Stimulated activated CD8-positive, alpha-beta memory T cell treated with anti-CD3 and anti-CD28 coated beads, Interleukin-15, amount 100 ng/mL, for 48 hours (primary cell): ENCODE results near the gene LRRC14B.

ENCODE experiments used
- DNase-seq, 2 donors: peaks; one replicate each; pipeline ENCODE4 v3.0.0-alpha.2; 2020; ENCODE audit warnings: low read depth in 2 of 2

Gene LRRC14B

DNA sequence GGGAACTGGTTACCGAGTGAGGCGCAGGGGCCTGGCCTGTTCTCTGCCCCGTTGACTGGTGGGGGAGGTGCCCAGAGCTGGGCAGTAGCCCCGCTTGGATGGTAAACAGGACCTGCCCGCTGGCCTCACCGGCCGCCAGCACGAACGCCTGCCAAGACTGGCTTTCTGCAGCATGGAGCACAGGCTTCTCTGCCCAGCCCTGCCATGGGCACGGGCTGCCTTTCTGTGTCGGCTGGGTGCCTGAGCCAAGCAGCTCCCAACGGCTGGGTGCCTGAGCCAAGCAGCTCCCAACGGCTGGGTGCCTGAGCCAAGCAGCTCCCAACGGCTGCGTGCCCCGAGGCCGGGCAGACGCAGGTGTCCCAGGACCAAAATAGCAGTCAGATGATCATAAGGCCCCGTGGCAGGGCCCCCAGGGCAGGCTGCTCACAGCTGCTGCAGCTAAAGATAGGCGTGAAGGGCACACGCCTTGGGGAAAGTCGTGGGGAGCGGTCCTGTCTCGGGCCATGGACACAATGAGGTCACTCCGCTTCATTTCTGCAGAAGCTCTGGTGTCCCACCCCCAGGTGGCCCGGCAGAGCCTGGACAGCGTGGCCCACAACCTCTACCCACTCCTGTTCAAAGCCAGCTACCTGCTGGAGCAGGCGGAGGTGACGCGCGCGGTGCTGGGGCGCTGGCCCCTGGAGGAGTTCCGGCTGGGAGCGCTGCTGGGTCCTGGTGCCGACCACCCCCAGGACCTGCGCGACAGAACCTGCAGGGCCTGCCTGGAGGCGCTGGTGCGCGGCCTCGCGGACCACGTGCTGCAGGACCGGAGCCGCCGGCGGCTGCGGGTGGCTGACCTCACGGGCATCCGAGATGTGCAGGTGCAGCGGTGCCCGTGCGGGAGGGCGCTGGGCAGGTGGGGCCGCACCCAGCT lies at the start of gene LRRC14B:
Gene LRRC14B, plus strand, starts transcription at position 460 of the 913 bp plus-strand sequence. Its CDS starts 44 bp downstream, at position 504.
- DNase-seq: no peak

DNA sequence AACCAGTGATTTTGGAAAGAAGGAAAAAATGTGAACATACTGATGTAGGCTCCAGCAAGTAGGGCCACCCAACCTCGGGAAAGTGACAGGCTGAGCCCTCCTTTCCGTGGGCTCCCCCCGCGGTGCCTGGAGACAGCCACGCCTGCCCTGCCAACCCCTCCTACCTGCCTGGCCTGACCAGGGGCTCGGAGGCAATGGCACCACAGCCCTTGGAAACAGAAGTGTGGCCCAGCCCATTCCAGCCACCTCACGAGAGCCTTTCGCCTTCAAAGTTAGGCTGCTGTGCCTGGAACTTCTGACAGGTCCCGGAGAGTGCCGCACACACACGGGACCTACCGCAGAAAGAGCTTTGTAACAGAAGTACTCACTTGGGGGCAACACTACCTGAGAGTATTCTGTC lies 49.5 kb upstream of the LRRC14B start:
- DNase-seq: no peak

DNA sequence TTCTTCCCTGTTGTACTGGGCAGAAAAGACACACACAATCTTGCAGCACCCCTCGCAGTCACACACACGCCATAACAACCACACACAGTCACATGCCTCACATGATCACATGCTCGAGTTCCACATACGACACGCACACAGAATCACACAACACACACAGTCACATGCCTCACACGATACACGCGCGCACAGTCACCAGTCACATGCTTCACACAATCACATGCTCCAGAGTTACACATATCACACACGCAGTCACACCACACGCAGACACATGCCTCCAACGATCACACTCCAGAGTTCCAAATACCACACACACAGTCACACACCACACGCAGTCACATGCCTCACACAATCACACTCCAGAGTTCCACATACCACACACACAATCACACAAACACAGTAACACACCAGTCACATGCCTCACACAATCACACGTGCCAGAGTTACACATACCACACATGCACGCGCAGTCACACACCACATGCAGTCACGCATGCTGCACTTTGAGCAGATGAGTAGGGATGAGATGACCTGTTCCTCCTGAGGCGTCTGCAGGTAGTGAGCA lies 49.0 kb upstream of the LRRC14B start:
- no peak for DNase-seq

DNA sequence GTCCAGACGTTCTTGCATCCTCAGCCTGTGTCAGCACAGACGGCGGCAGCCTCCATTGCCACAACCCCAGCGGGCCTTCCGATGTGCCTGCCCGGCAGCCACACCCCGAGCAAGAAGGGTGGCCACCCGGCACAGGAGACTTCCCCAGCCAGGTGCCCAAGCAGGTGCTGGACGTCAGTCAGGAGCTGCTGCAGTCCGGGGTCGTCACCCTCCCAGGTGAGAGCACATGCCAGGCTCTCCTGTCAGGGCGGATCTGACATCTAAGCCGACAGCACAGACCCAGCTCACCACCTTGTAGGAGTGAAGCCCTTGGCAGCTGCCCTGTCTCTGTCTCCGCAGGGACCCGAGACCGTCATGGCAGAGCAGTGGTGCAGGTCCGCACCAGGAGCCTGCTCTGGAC lies 48.3 kb upstream of the LRRC14B start:
- DNase-seq: no peak

DNA sequence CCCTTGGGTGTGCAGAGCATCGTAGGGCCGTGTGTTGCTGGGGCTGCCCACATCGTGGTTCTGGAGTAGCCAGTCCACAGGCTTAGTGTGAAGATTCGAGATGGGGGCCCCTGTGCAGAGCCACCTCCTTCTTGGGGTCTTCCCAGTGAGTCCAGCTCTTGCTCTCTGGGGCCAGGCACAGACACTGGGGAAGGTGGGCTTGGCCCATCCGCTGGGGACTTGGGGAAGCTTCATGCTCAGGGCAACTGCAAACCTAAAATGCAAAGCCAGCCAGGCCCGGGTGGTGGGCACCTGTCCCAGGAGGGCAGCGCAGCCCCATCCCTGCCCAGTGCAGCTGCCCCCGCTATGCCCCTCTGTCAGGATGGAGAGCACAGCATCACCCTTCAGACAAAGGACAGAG lies 46.4 kb upstream of the LRRC14B start:
- DNase-seq: no peak

DNA sequence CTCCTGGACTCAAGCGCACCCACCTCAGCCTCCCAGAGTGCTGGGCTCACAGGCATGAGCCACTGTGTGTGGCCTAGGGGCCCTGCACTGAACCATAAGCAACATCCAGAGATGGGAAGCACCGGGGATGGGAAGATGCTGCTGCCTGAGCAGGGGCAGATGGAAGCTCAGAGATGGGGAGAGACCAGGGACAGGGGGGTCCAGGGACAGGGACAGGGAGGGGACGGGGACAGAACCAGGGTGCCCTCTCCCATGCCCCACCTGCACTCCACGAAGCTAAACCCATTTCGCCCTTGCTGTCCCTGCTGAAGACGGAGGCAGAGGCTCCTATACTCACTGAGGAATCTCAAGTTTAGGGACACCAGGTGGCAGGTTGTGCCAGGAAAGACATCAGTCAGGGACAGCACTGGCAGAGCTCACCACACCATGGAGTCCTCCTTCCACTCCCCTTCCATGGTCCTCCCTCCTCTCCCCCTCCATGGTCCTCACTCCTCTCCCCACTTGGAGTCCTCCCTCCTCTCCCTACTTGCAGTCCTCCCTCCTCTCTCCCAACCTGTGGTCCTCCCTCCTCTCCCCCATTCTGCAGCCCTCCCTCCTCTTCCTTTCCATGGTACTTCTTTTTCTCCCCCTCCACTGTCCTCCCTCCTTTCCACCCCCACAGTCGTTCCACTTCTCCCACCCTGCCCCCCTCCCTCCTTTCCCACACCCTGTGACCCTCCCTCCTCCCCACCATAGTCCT lies 45.5 kb upstream of the LRRC14B start:
- DNase-seq: no peak

DNA sequence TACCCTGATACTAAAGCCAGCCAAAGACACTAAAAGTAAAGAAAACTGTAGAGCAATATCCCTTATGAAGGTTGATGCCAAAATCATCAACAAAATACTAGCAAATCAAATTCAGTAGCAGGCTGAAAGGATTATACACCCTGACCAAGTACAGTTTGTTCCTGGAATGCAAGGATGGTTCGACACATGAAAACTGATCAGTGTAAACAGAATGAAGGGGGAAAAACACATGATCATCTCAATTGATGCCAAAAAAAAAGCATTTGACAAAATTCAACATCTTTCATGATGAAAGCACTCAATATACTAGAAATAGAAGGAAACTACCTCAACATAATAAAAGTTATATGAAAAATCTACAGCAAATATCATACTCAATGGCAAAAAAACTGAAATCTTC lies 43.5 kb upstream of the LRRC14B start:
- DNase-seq: no peak

DNA sequence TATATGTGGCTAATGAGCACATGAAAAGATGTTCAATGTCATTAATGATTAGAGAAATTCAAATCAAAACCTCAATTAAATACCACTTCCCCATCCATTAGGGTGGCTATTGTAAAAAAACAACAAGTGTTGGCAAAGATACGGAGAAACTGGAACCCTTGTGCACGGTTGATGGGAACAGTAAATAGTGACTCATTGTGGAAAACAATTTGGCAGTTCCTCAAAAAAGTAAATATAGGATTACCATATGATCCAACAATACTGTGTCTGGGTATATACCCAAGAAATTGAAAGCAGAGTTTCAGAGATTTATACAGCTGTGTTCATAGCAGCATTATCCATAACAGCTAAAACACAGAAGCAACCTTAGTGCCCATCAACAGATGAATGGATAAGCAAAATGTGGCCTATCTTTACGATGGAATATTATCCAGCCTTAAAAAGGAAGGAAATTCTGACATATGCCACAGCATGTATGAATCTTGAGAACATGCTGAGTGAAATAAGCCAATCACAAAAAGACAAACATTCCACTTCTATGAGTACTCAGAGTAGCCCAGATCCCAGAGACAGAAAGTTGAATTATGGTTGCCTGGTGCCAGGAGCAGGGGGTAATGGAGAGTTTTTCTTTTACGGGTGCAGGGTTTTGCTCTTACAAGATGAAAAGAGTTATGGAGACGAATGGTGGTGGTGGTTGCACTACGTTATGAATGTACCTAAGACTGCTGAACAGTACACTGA lies 41.4 kb upstream of the LRRC14B start:
- no peak for DNase-seq

DNA sequence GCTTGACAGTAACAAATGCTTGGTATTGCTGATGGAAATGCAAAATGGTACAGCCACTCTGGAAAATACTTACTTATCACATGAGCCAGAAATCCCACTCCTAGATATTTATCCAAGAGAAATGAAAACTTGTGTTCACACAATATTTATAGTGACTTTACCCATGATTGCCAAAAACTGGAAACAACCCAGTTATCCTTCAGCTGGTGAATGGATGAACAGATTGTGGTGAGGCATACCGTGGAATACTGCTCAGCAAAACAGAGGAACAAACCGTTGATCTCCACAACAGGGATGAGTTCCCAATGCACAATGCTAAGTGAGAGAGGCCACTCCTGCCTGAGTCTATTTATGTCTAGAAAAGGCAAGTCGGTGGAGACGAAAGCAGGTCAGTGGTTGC lies 40.5 kb upstream of the LRRC14B start:
- DNase-seq: no peak

DNA sequence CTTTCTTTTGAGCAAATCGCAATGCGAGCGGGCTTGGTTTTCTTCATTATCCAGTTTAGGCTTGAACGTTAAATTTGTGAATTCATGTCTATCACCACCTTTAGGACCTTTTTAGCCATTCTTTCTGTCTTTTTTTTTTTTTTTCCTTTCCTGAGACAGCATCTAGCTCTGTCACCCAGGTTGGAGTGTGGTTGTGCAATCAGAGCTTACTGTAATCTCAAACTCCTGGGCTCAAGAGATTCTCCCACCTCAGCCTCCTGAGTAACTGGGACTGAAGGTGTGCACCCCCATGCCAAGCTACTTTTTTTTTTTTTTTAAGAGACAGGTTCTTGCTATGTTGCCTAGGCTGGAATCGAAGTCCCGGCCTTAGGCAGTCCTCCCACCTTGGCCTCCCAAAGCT lies 39.2 kb upstream of the LRRC14B start:
- DNase-seq: no peak

DNA sequence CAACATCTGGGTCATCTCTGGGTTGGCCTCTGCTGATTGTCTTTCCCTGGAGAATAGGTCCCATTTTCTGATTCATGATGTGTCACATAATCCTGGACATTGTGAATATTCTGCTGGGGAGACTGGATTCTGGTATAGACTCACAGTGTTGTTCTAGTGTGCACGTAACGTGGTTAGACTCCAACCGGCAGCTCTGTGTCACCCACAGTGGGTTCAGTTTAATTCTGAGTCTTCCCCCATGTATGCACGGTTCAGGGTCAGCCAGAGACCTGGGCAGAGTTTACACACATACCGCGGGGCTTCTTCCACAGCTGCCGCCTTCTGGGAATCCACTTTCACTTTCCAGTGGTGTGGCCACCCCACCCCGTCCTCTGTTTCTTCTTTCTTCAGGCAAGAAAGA lies 38.0 kb upstream of the LRRC14B start:
- no peak for DNase-seq

DNA sequence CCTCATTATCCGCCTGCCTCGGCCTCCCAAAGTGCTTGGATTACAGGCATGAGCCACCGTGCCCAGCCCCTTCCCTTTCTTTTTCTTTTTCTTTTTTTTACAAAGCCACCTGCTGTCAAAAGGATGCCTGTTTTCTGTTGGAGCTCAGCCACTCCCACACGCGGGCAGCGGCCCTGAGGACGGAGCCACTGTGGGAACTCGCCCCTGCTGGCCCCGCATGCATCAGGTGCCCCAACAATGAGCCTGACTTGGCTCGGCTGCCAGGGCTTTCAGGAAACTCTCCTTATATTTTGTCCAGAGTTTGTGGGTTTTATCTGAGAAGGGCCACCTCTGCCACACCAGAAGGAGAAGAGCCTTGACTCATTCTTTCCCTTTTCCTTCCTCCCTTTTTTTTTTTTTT lies 37.1 kb upstream of the LRRC14B start:
- no peak for DNase-seq

DNA sequence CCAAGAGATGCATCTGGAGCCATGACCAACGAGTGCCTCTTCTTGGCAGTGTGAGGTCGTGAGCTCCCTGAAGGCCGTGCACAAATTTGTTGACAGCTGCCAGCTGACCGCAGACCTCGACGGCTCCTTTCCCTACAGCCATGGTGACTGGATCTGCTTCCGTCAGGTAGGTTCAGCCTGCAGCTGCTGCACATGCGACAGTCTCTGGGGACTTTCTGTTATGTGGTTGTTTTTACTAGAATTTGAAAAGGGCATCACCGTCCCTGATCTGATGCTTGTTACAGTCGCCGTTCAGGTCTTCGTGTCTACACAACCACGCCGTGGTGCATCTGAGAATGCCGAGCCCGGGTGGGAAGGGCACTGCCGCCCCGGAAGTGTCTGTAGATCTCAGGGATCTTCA lies 36.5 kb upstream of the LRRC14B start:
- no peak for DNase-seq

DNA sequence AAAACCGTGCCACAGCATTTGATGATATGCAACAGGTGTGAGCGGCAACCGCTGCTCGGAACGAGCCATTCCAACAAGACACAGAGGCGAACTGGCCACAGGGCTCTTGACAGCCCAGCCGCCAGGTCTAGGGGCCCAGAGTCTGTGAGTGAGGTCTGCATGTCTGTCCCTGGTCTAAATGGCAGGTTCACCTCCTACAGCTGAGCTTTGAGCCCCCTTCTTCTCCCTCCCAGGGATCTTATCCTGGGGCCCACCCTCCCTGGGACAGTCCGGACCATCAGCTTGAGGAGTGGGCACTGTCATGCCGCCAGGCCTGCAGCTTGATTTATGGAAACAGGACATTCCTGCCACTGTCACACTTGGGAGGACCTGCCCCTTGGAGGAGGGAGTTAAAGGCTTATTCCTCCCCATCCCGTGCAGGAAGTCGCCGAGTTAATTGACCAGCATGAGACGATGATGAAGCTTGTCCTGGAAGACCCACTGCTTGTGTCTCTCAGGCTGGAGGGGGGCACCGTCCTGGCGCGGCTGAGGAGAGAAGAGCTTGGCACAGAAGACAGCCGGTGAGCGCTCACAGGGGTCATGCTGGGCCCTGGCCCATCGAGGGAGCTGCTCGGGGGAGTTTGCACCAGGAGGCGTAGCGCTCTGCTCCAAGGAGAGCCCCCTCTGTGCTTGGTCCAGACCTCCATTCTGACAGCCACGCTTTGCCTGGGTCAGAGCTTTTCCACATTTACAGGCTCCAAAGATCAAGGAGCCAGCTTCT lies 35.5 kb upstream of the LRRC14B start:
- DNase-seq: no peak

DNA sequence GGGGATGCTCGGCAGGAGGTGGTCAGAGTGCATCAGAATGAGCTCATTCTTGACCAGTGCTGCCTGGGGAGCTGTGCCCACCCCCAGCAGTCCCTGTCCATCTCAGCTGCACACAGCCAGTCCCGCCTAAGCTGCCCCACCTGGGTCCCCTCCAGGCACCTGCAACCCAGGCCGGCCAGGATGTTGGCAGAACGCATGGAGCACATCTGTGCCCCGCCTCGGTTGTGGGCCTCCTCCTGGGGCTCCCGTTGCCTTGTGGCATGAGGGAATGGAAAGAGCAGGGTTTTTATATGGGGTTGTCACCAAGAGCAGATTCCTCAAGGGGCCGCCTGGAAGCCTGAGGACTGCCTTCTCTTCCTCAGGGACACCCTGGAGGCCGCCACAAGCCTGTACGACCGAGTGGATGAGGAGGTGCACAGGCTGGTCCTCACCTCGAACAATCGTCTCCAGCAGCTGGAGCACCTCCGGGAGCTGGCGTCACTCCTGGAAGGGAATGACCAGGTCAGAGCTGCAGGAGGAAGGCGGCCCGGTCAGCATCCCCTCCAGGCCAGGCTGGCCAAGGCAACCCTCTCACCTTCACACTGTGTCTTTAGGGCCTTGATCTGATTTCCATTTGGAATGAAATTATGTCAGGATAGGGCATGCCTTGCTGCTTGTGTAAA lies 34.8 kb upstream of the LRRC14B start:
- no peak for DNase-seq

DNA sequence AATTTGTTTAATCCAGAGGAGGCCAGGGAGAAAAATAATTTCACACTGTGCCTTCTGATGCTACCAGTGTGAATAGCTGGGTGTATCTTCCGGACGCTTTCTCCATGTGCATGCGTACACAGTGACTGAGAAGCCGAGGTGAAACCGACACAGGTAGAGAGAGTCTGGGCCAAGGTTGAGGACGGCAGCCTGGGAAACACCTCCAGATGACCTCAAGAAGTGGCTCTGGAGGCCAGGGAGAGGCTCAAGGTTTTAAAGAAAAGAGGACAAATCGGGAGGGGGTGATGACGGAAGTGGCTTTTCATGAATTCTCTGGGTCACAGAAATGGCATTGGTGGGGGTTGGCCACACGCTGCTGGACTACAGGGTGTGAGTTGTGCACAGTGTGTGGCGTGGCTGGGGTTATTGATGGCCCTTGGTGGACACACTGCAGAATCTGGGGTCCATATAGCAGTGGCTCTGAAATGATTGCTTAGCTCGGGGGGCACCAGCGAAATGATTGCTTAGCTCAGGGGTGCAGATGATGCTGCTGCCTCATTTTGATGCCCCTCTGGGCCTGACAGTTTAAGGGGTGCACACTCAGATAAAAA lies 34.1 kb upstream of the LRRC14B start:
- DNase-seq: no peak

DNA sequence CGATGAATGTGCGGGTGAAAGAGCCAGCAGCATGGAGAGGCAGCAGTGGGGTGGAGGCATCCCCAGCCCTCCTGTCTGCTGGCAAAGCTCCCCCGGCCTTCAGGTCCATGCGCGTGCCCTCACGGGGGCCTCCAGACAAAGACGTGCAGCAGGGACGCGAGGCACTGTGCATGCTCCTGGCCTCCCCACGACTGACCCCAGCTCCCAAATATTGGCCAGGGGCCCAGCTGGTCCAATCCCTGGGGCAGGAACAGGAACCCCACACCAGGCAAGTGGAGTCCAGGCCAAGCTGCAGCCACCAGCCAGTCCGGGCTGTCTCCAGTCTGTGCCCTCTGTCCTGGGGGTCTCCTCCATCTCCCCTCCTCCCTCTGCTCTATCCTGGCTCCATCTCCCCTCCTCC lies 33.5 kb upstream of the LRRC14B start:
- no peak for DNase-seq

DNA sequence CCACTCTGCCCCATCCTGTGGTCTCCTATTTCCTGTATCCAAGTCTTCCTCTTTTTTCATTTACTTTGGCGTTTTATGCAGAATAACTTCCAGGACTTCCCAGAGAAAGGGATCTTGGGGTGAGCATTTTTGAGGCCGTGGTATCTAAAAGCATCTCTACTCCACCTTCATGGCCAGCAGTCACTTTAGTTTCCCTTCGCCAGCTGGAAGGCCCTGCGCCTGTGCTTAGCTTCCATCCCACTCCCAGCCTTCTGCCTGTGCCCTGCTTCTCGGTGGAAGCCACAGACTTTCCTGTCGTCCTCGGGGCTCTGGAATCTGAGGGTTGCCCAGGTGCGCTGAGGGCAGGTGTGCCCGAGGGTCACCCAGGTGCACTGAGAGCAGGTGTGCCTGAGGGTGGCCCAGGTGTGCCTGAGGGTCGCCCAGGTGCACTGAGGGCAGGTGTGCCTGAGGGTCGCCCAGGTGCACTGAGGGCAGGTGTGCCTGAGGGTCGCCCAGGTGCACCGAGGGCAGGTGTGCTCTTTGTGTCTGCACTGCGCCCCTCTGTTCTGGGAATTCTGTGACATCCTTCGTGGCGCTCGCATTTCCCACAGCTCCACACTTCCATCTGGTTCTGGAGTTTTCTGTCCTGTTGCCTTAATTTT lies 32.4 kb upstream of the LRRC14B start:
- no peak for DNase-seq

DNA sequence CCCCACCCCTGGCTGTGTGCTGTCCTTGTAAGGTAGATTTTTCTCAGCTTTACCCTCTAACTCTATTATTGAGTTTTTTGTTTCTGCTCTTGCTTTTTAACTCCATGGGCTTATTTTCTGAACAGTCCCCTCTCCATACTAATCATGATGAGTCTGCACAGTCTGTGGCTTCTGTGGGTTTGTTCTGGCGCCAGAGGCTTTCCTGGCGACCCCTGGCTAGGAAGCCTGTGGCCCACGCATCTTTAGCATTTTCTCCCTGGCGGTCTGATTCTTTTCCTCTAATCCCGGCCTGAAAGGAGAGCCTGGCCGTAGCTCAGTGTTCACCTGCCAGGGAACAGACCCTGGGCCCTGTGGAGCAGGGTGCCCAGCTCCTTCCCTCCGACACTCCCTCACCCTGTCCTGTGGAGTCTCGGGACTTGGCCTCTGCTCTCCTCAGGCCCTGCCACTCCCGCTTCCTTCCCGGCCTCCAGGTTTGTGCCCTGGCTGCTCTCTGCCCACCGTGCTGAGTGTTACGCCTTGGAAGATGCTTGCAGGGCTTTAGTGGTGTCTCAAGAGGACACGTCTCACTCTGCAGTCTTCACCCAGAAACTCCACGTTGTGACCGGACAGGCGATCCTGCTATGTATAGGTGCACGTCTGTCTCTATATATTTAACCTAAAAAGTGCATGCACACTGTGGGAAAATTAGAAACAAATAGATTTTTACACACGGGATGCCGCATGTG lies 31.7 kb upstream of the LRRC14B start:
- no peak for DNase-seq
